GM20000 (cell line): ENCODE data around the gene DOC2A.
"Not testable (repeated sequence)": the region's sequence is repeated elsewhere in the genome, so short reads cannot be mapped to it uniquely, and the experiment has no call there.

ENCODE experiments used
- DNase-seq: peaks from one replicate; pipeline ENCODE4 v3.0.0; 2012; ENCODE audit warnings: low spot score
- CTCF ChIP-seq: IDR thresholded peaks from 2 replicates; pipeline ENCODE4 v1.5.1; 2012; ENCODE audit warnings: mild to moderate bottlenecking, control low read depth; ENCODE audit errors: extremely low read depth, missing control alignments

Gene DOC2A

GRCh38 chr16:29972500-29972899 lies 38.3 kb downstream of the DOC2A start:
- TF ChIP-seq CTCF, result no peak
- no peak for DNase-seq

- no peak for DNase-seq
- TF ChIP-seq CTCF, result no peak
These were observed 39.5 kb downstream of the DOC2A start for GRCh38 chr16:29971304-29971703.

GRCh38 chr16:29968205-29968604 lies 42.6 kb downstream of the DOC2A start:
- no peak for DNase-seq
- TF ChIP-seq CTCF, result no peak

GRCh38 chr16:29963021-29963743 lies 47.6 kb downstream of the DOC2A start:
- no peak for DNase-seq
- TF ChIP-seq CTCF, result no peak

- no peak for TF ChIP-seq CTCF
- no peak for DNase-seq
These were observed 48.4 kb downstream of the DOC2A start for GRCh38 chr16:29962344-29962994.

- peak; percentile 11 for TF ChIP-seq CTCF
- DNase-seq, result peak; percentile 99
These were observed 49.1 kb downstream of the DOC2A start, which contains the start of gene TMEM219 for GRCh38 chr16:29961479-29962343. Gene TMEM219 (plus strand): TSS chr16:29962079. CDS start chr16:29963144, 1,065 bp downstream.

GRCh38 chr16:29961127-29961478 lies 49.7 kb downstream of the DOC2A start:
- TF ChIP-seq CTCF, result no peak

GRCh38 chr16:29959821-29960220 lies 51.0 kb downstream of the DOC2A start:
- not testable (repeated sequence) for DNase-seq

More at GRCh38 chr16:29961127-29961478, 49.7 kb downstream of the DOC2A start:
- no peak for DNase-seq
